HG03139 (cell line): Measurements from ENCODE around the gene ZNF507.
"Not testable (repeated sequence)": the region's sequence is repeated elsewhere in the genome, so short reads cannot be mapped to it uniquely, and the experiment has no call there.

ENCODE experiments used
- ATAC-seq: cut with Tn5 transposase; IDR thresholded peaks from one replicate; pipeline ENCODE4 v1.9.1; 2021; ENCODE audit not compliant: unreplicated experiment

Gene ZNF507

DNA sequence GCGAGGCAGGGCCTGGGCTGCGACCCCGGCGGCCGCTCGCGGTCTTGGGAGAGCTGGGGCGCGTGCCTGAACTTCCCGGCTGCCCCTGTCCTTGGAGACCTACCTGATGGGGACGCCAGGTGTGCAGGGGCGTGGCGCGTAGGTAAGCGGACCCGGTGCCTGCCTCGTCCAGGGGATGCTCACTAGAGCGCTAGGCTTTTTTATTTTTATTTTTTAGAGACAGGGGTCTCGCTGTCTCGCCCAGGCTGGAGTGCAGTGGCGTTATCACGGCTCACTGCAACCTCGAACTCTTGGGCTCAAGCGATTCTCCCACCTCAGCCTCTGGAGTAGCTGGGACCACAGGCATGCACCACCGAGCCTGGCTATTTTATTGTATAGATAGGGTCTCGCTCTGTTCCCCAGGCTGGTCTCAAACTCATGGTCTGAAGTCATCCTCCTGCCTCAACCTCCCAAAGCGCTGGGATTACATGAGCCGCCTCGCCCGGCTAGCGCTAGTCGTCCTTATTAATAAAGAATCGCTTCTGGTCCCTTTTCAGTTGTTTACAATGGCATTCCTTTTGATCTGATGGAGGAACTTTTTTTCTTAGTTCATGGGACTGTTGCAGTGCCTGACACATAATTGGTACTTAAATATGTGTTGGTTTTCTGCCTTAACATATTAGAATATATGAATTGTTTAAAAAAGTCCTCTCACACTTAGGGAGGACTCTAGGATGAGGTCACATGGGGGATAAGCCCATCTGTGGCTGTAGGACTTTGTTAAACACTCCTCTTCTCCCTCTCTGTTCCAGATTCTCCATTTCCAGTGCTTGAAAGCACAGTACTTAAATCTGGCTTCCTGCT is 61.0 kb downstream of the ZNF507 start:
- ATAC-seq = no peak

- no peak for ATAC-seq
Observed at GRCh38 chr19:32407004-32407992, 61.9 kb downstream of the ZNF507 start.

- ATAC-seq = no peak
Observed at GRCh38 chr19:32415246-32415645, 69.8 kb downstream of the ZNF507 start.

DNA sequence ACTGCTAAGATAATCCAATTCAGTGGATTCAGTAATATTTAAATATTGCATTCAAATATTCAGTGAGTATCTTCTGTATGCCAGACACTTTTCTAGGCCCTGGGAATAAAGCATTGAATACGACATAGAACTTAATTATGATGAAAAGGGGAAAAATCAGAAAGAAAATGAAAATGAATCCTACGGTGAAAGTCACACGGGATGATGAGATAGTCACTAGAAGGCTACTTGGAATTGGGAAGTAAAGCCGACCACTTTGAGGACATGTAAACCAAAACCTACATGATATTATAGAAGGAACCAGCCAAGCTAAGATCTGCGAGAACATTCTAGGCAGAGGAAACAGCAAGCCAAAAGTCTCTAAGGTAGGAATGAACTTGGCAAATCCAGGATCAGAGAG is 70.3 kb downstream of the ZNF507 start:
- ATAC-seq = no peak

DNA sequence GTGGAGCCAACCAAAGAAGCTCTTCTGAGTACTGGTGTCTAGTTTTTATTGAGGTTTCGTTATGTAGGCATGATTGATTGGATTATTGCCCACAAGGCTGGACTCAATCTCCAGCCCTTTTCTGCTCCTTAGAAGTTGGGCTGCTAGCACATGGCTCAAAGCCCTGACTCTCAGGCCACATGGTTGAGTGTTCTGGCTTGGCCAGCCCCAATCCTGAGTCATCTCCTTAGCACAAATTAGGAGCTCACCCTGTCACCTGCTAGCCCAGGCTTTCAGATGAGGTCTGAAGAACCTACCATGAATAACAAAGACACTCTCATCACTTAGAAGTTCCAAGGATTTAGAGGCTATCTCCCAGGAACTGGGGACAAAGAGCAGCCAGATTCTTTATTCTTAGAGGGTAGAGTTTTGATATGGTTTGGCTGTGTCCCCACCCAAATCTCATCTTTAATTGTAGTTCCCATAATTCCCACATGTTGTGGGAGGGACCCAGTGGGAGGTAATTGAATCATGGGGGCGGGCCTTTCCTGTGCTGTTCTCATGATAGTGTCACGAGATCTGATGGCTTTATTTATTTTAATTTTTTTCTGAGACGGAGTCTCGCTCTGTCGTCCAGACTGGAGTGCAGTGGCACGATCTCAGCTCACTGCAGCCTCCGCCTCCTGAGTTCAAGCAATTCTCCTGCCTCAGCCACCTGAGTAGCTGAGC is 71.5 kb downstream of the ZNF507 start:
- no peak for ATAC-seq

- ATAC-seq = no peak
Observed at GRCh38 chr19:32418155-32418554, 72.7 kb downstream of the ZNF507 start.

GRCh38 chr19:32421589-32422361 is 76.4 kb downstream of the ZNF507 start:
- ATAC-seq = no peak

DNA sequence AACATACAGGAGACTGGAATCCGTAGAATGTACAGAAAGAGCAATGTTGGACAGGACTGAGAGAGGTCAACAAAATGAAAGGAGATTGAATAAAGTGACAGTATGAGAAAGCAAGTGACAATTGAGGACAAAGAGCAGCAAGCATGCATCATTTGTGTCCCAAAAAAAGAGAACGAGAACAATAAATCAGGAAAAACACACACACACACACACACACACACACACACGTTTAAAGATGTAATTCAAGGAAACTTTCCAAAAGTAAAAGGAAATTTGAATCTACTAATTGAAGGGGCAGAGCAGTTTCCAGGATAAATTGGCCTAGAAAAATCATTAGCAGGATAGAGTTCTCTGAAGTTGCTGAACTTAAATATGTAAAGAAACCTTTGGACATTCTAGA is 77.0 kb downstream of the ZNF507 start:
- no peak for ATAC-seq

- ATAC-seq = not testable (repeated sequence)
Observed at GRCh38 chr19:32423944-32424343, 78.5 kb downstream of the ZNF507 start.

GRCh38 chr19:32427536-32427935 is 82.1 kb downstream of the ZNF507 start:
- ATAC-seq = no peak

DNA sequence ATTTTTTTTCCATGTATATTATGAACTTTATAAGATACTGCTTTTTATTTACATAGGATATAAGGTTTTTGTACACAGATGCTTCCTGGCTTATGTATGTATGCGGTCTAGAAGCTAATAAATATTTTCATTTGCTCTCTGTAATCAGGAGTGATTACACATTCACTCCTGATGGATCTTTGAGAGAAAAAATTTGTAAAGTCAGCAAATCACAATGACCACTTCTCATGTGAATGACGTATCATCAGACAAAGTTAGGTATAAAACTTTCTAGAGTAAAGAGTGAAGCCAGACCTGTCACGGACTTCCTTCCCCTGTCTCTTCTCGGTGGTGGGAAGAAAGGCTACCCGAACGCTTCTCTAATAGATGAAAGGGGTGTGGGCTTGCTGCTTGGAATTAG is 91.3 kb downstream of the ZNF507 start:
- ATAC-seq = no peak

DNA sequence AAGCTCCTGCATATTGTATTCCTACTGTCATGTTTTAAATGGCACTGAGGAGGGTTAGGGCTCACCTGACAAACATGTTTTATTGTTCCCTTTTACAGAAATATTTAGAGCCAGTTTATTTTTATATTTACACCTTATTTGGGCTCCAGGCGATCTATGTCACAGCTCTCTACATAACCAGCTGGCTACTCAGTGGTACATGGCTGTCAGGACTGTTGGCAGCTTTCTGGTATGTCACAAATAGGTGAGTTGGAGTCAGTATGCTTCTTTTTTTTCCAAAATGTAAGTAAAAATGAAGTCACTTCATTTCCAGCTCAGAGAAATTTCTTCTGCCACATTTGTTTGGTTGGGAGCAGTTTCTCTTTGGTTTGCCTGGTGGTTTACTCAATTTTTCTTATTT is 91.7 kb downstream of the ZNF507 start:
- ATAC-seq = no peak
